Astrocyte of the cerebellum (primary cell): ENCODE measurements around the gene CCDC92.

ENCODE experiments used
- DNase-seq: peaks from one replicate; pipeline ENCODE4 v3.0.0-alpha.2; 2011; ENCODE audit warnings: low read depth
- H3K4me3 ChIP-seq: 2 replicates; pipeline ENCODE4 v1.5.1; 2011; ENCODE audit warnings: mild to moderate bottlenecking, low read depth, low read length, moderate library complexity
- CTCF ChIP-seq: IDR thresholded peaks from 2 replicates; pipeline ENCODE4 v1.5.1; 2012; ENCODE audit warnings: low read length, low read depth, moderate library complexity, mild to moderate bottlenecking; ENCODE audit errors: missing control alignments
- in situ Hi-C: cut with HindIII; loops from 2 replicates; pipeline ENCODE4 v1.10.0; 2017; ENCODE audit warnings: low sequenced_read_pairs

CCDC92 gene

DNA sequence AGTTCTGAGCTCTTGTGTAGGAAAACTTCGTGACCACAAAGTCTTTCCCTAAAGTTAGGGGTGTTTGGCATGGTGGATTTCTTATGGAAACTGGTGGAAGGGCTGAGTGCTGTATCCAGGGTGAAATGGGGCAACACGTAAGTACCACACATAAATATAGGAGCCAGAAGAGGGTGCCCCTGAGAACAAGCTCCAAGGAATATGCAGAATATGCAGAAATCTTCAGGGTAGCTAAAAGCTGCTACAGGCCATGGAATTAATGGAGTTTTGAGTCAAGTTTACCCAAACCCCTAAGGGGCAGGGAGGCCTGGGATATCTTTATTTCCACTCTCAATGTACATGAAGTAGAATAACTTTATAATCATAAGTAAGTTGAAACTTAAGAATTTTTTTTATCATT, 44.4 kb upstream of the CCDC92 start:
- in situ Hi-C loops = no loop called here
- H3K4me3 ChIP-seq = no peak overlapping the region
- no peak for TF ChIP-seq CTCF
- no peak for DNase-seq

DNA sequence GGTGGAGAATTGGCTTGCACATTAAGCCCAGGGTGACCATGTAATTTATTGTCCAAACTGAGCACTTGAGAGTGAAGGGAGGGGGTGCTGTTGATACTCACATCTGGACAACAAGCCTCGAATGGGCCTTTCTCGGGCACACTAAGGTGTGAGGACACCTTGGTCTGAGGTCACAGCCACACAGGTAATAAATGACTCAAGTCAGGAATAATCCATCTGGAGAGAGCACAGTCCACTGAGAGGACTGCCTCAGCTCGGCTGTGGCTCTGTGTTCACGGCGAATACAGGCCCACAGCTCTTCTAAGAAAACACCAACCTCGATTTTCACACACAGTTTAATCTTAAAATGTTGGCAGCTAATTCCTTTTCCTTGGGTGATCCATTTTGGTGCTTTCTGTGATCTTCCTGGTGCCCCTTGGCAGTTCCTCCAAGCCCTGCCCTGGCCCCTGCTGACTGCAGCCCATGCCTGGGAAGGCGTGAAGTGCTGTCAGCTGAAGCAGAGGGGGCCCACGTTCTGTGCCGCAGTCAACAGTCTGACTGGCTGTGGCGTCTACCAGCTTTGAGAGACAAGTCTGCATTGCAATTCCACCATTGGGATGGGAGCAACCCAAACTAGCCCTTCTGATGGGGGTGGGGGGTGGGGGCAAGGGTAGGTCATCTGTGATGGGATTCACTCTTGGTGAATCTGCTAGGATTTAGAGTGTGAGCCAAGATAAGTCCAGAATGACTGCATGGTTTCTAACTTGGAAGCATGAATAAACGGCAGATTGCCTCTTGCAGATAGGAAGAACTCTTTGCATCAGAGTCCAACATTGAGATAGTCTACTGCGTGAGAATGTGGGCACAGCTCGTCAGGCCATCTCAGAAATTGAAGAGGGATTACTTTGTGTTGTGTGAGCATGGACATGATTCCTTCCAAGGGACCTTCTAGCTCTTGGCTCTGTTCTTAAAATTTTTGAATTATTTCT, 43.1 kb upstream of the CCDC92 start:
- no peak overlapping the region for H3K4me3 ChIP-seq
- in situ Hi-C loops = no loop called here
- no peak for TF ChIP-seq CTCF
- DNase-seq = no peak

DNA sequence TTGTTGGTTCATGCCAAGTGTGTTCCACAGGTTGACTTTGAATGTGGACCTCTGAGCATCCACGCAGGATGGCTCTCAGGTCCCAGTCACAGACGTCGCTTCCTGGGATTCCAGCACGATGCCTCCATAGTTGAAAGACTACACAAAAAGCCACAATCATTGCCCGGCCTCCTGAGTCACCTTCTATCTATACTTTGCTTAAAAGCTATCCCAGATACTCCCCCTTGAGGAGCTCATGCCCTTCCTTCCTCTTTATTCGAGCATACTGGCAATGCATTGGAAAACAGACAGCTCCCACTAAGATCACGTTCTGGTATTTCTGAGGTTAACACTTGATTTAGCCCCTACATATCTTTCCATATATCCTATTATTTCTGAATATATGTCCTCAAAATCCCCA, 40.4 kb upstream of the CCDC92 start:
- H3K4me3 ChIP-seq = no peak overlapping the region
- no peak for DNase-seq
- no peak for TF ChIP-seq CTCF
- in situ Hi-C loops = no loop called here

- TF ChIP-seq CTCF = no peak
- no peak for DNase-seq
- H3K4me3 ChIP-seq = no peak overlapping the region
- in situ Hi-C loops = no loop called here
Measured at GRCh38 chr12:124011435-124012115, 38.9 kb upstream of the CCDC92 start.

DNA sequence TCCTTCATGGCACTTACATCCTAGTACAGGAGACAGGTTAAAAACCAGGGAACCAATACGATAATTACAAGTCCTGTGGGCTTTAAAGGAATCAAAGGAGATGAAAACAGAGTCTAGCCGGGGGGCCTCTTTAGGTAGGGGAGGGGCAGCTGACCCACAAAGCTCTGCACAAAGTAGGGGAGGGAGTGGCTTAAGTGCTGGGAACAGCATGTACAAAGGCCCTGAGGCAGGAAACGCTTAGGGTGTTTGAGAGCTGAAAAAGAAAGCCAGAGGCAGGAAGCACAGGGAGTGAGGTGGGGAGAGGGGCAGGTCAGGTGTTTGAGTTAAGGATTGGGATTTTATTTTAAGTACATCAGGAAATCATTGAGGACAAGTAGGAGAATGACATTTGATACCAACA, 38.1 kb upstream of the CCDC92 start:
- in situ Hi-C loops = no loop called here
- no peak for DNase-seq

DNA sequence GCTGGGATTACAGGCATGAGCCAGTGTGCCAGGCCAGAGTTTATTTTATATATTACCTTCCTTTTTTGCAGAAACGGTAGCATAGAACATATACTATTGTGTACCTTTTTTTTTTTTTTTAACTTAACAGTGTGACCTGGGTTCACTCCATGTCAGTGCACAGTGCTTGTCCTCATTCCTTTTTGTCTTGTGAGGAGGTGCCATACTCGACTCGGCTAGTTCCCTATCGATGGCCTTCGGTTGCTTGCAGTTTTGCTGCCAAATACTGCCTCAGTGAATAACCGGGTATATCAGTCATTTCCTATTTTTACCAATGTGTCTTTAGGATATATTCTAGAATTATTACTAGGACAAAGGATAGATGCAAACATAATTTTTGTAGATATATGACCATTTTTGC, 37.1 kb upstream of the CCDC92 start:
- TF ChIP-seq CTCF = no peak
- no peak for DNase-seq
- no peak overlapping the region for H3K4me3 ChIP-seq
- in situ Hi-C loops = no loop called here

More for the DNA sequence above, 38.1 kb upstream of the CCDC92 start:
- no peak overlapping the region for H3K4me3 ChIP-seq
- no peak for TF ChIP-seq CTCF
